Gastroesophageal sphincter (tissue), 4 donors: Measurements from ENCODE around the gene SENP3. TPM values are rescaled to one million over a fixed set of nuclear protein-coding genes. Genes with fewer than 3 reads are reported as not detected.
A peak's percentile ranks its signal among the peaks of the same experiment; 100 is the strongest.

Experiments used
- ATAC-seq: fragments of 150-250 bp; one replicate; pipeline ENCODE4 v1.9.1; 2016; ENCODE audit warnings: mild to moderate bottlenecking, moderate library complexity
- H3K27ac ChIP-seq, 4 donors: fragments of 200-600 bp; sonication (generic) in 3 of 4; 1 replicate in 3 of 4; 2 replicates in 1 of 4; pipeline ENCODE4 v1.5.1; 2016 to 2019
- H3K27me3 ChIP-seq: fragments of 200-600 bp; sonication (generic); one replicate; pipeline ENCODE4 v1.5.1; 2019
- H3K36me3 ChIP-seq, 2 donors: fragments of 200-600 bp; sonication (generic); one replicate each; pipeline ENCODE4 v1.5.1; 2019; ENCODE audit warnings: control low read depth in 1 of 2
- H3K4me1 ChIP-seq, 3 donors: fragments of 200-600 bp; sonication (generic); 1 replicate in 2 of 3; 2 replicates in 1 of 3; pipeline ENCODE4 v1.5.1; 2016 to 2019; ENCODE audit warnings: control low read depth in 2 of 3
- H3K4me3 ChIP-seq, 2 donors: fragments of 200-600 bp; sonication (generic); one replicate each; pipeline ENCODE4 v1.5.1; 2019; ENCODE audit warnings: mild to moderate bottlenecking in 1 of 2, moderate library complexity in 1 of 2
- H3K9me3 ChIP-seq, 3 donors: fragments of 200-600 bp; sonication (generic); one replicate each; pipeline ENCODE4 v1.5.1; 2017 to 2019; ENCODE audit warnings: control low read depth in 2 of 3
- CTCF ChIP-seq, 4 experiments: fragments of 200-600 bp in 2 of 4; fragments of 450-650 bp in 2 of 4; sonication (generic) in 1 of 4; IDR thresholded peaks; one replicate each; pipeline ENCODE4 v1.5.1; 2017 to 2019; ENCODE audit warnings: antibody characterized with exemption in 4 of 4, mild to moderate bottlenecking in 2 of 4, moderate library complexity in 2 of 4
- EP300 ChIP-seq: sonication (generic); formaldehyde crosslinking; IDR thresholded peaks from one replicate; pipeline ENCODE4 v1.6.1; 2017; ENCODE audit warnings: antibody characterized with exemption, mild to moderate bottlenecking
- POLR2A ChIP-seq, 2 donors: fragments of 450-650 bp; IDR thresholded peaks; one replicate each; pipeline ENCODE4 v1.6.1; 2017; ENCODE audit warnings: antibody characterized with exemption in 2 of 2, mild to moderate bottlenecking in 2 of 2, moderate library complexity in 1 of 2
- POLR2AphosphoS5 ChIP-seq: sonication (generic); formaldehyde crosslinking; IDR thresholded peaks from one replicate; pipeline ENCODE4 v1.6.1; 2017; ENCODE audit warnings: antibody characterized with exemption
- WGBS, 2 donors: methylation state at CpG; one replicate each; pipeline ENCODE4 v1.1.5; 2018; ENCODE audit warnings: low coverage in 1 of 2; 5-methylcytosine and 5-hydroxymethylcytosine counted together
- total RNA-seq, 4 donors: library from RNA; depleted of rRNA; stranded (reverse); fragments of >200 nt; gene quantifications; one replicate each; pipeline ENCODE4 v1.1.0, GENCODE V29; 2016

SENP3 gene
- 10 to 100 TPM; 68.3 to 94.7 (median 79.6) TPM for total RNA-seq

GRCh38 chr17:7561589-7562207 lies at the start of gene SENP3:
TSS of gene SENP3 (plus strand) at chr17:7561919. CDS start at chr17:7563077, 1,158 bp downstream.
- Histone ChIP-seq H3K9me3 (no peaks in the 10 kb centered on the region), H3K4me1 (peaks cover 2 to 75% (median 50%) of the 10 kb centered on the region in 3 donors), H3K27me3 (no peaks in the 10 kb centered on the region), H3K36me3 (peaks cover 0 to 45% of the 10 kb centered on the region in 2 donors), H3K27ac (peak within 1 kb of the TSS; percentile 82 to 96 (median 93)), H3K4me3 (peak within 1 kb of the TSS; percentile 65 to 84)
- ATAC-seq, result peak; percentile 82
- 1% methylated on average over 17 to 21 of the region's 82 CpGs for WGBS, 2 donors
- TF ChIP-seq POLR2A (IDR thresholded peaks at IDR 0.05) (peak; percentile 63 to 68), EP300 (no peak)

GRCh38 chr17:7512105-7512504 lies 49.6 kb upstream of the SENP3 start:
- no peak for TF ChIP-seq EP300
- TF ChIP-seq POLR2AphosphoS5, result no peak
- no peak for TF ChIP-seq POLR2A (IDR thresholded peaks at IDR 0.05)
- TF ChIP-seq CTCF (IDR thresholded peaks at IDR 0.05), result no peak
- no peak overlapping the region for H3K27ac ChIP-seq
- peaks cover 0 to 6% (median 0%) of the 10 kb centered on the region in 3 donors for H3K4me1 ChIP-seq
- ATAC-seq, result no peak
- WGBS, 2 donors, result 70 to 100% methylated on average over 2 of the region's 15 CpGs
- H3K27me3 ChIP-seq, result no peaks in the 10 kb centered on the region
- no peaks in the 10 kb centered on the region for H3K9me3 ChIP-seq
- peaks cover 0 to 76% of the 10 kb centered on the region in 2 donors for H3K36me3 ChIP-seq
- H3K4me3 ChIP-seq, result no peak overlapping the region

- Histone ChIP-seq H3K9me3 (no peaks in the 10 kb centered on the region), H3K27ac (no peak overlapping the region), H3K4me1 (peaks cover 0 to 6% (median 0%) of the 10 kb centered on the region in 3 donors), H3K27me3 (no peaks in the 10 kb centered on the region), H3K4me3 (no peak overlapping the region), H3K36me3 (peaks cover 0 to 67% of the 10 kb centered on the region in 2 donors)
- TF ChIP-seq POLR2AphosphoS5 (no peak), EP300 (no peak), CTCF (IDR thresholded peaks at IDR 0.05) (no peak), POLR2A (IDR thresholded peaks at IDR 0.05) (no peak)
- WGBS, 2 donors, result 84 to 88% methylated on average over 17 to 20 of the region's 20 CpGs
- ATAC-seq, result no peak
Measured at GRCh38 chr17:7512824-7513540, 48.7 kb upstream of the SENP3 start.

GRCh38 chr17:7513850-7514419 lies 47.8 kb upstream of the SENP3 start:
- Histone ChIP-seq H3K36me3 (peaks cover 0 to 58% of the 10 kb centered on the region in 2 donors), H3K27ac (no peak overlapping the region), H3K9me3 (no peaks in the 10 kb centered on the region), H3K4me3 (no peak overlapping the region), H3K4me1 (peaks cover 0 to 6% (median 0%) of the 10 kb centered on the region in 3 donors), H3K27me3 (no peaks in the 10 kb centered on the region)
- ATAC-seq, result no peak
- WGBS, 2 donors, result 71 to 74% methylated on average over 6 to 9 of the region's 17 CpGs
- no peak for TF ChIP-seq CTCF (IDR thresholded peaks at IDR 0.05)
- no peak for TF ChIP-seq EP300
- no peak for TF ChIP-seq POLR2A (IDR thresholded peaks at IDR 0.05)
- TF ChIP-seq POLR2AphosphoS5, result no peak

GRCh38 chr17:7515911-7516610 lies 45.7 kb upstream of the SENP3 start:
- no peak for TF ChIP-seq EP300
- TF ChIP-seq POLR2AphosphoS5, result no peak
- TF ChIP-seq CTCF (IDR thresholded peaks at IDR 0.05), result no peak
- TF ChIP-seq POLR2A (IDR thresholded peaks at IDR 0.05), result no peak
- H3K4me3 ChIP-seq, result no peak overlapping the region
- H3K27ac ChIP-seq, result no peak overlapping the region
- H3K9me3 ChIP-seq, result no peaks in the 10 kb centered on the region
- H3K27me3 ChIP-seq, result no peaks in the 10 kb centered on the region
- 83 to 90% methylated on average over 9 to 11 of the region's 13 CpGs for WGBS, 2 donors
- peaks cover 0 to 36% of the 10 kb centered on the region in 2 donors for H3K36me3 ChIP-seq
- no peak for ATAC-seq
- H3K4me1 ChIP-seq, result peaks cover 0 to 6% (median 0%) of the 10 kb centered on the region in 3 donors
